HG03378 (cell line): ENCODE data around the gene PTGER1.

ENCODE experiments used
- ATAC-seq: cut with Tn5 transposase; IDR thresholded peaks from one replicate; pipeline ENCODE4 v1.9.1; 2021; ENCODE audit warnings: mild to moderate bottlenecking, moderate library complexity; ENCODE audit not compliant: unreplicated experiment

The PTGER1 gene

DNA sequence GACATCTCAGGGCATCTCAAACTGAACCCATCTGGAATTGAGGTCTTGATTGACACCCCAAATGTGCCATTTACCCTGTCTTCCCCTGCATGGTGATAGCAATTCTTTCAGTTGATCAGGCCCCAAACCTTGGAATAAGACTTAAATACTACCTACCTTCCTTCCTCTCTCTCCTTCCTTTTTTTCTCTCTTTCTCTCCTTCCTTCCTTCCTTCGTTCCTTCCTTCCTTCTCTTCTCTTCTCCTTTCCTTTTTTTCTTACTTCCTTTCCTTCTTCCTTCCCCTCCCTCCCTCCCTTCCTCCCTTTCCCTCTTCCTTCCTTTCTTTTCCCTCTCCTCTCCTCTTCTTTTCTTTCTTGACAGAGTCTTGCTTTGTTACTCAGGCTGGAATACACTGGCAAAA is 28.1 kb upstream of the PTGER1 start:
- no peak for ATAC-seq

DNA sequence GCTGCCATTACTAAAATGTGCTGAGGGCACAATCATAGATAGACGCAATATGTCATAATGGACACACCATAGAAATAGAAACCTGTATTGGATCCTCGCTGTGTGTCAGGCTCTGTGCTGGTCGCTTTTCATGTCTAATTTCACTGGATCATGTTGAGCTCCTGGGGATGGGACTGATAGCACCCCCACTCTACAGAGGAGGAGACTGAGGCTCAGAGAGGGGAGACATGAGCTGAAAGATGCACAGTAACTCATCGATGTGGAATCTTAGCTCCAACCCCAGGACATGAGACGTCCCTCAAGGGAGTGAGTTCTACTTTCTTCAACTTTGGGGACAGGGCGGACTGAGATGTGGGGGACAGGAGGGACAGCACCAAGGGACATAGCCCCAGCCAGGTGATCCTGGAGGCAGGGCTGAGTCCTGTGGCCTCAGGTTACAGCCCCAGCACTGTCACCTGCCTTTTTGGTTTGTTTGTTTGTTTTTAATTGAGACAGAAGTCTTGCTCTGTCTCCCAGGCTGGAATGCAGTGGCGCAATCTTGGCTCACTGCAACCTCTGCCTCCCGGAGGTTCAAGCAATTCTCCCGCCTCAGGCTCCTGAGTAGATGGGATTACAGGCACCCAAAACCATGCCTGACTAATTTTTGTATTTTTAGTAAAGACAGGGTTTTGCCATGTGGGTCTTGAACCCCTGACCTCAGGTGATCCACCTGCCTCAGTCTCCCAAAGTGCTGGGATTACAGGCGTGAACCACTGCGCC is 27.4 kb upstream of the PTGER1 start:
- ATAC-seq: no peak

DNA sequence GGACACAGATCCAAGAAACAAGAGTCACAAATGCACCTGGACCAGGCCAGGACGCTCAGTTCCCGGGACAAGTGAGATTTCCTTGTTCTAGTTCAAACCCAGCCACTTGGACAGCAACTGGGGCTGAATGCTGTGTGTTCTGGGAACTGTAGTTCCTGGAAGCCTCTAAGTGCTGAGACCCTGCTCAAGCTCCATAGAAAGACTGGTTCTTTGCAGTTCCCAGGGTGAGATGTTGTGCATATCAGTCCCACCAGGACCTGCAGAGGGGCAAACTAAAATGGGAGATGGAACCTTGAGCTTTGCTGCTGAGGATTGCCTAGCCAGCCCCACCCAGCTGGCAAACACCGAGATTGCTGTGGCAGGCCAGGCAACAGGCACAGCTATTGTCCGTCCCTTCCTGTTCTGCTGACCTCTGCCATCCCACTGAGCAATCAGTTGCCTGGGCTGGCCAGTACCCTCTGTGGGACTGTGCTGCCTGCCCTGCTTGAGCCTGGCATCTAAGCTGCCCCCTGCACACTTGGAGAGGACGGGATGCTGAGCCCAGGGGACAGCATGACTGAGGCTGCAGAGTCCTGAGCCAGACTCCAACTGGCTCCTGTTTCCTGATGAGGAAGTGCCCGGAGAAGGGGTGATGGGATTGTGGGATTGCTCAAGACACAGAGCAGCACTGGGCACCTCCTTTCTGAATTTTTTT is 22.2 kb upstream of the PTGER1 start:
- no peak for ATAC-seq

DNA sequence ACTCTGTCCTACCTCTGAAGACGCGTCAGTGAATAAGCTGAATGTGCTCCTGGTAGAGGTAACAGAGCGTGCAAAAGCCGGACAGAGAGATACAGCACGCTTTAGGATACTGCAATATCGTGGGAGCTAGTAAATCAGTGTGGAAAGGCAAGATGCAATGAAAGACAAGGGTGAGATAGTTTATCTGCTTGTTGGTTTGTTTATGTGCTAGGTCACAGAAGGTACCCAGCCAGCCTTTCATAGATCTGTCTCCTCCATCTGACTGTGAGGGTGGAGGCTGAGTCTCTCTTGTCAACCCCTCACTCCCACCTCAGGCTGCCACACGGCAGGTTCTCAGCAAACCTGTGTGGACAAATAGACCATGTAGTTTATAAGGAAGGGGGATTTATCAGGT is 21.7 kb upstream of the PTGER1 start:
- no peak for ATAC-seq

DNA sequence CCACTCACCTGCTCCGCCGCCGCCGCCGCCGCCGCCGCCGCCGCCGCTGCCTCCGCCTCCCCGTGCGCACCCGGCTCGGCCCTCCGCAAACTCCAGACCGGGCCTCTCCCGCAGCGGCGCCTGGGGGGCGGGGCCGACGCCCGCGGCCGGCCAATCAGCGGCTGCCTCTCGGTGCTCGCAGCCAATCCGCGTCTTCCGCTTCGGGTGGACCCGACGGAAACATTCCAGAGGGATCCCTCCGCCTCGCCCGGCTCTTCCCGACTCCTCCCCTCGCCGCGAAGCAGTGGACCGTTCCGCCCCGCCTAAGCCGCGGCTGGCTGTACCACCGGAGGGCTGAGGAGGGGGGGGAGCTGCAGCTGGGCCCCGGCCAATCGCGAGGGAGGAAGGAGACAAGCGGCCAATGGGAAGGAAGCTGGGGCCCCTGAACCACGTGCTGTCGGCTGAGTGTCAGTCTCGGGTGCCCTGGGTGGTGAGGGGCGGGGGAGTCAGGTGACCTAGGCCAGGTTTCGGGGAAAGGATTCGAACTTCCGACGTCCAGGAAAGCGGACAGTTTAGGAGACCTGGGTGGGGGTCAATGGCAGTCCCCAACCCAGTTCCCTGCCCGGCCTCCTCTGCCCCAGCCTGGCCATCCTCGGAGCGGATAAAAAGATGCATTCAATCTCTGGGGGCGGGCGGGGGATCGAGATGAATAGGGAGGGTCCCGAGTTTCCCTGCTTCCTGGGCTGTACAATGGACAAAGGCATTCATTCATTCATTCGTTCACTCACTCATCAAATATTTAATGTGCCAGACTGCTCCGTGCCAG is 21.1 kb upstream of the PTGER1 start, which contains the start of gene GIPC1:
GIPC1 (minus strand) TSS at position 99 of the 805 bp plus-strand sequence. CDS start 13,151 bp downstream, outside the sequence.
- no peak for ATAC-seq

DNA sequence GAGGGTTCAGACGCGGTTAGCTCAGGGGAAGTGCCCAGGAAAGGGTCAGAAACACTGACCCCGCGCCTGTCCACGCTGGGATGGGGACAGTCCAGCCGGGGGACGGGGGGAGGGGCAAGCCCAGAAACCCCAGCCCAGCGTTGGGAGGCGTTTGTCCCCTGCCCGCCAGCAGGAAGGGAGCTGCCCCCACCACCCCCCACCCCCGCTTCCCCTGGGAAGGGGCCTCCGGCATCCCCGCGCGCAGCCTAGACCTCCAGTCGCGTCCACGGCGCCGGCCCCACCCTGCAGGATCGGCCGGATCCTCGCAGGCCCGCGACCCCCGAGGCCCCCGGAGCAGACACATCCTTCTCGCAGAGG is 20.5 kb upstream of the PTGER1 start:
- no peak for ATAC-seq

DNA sequence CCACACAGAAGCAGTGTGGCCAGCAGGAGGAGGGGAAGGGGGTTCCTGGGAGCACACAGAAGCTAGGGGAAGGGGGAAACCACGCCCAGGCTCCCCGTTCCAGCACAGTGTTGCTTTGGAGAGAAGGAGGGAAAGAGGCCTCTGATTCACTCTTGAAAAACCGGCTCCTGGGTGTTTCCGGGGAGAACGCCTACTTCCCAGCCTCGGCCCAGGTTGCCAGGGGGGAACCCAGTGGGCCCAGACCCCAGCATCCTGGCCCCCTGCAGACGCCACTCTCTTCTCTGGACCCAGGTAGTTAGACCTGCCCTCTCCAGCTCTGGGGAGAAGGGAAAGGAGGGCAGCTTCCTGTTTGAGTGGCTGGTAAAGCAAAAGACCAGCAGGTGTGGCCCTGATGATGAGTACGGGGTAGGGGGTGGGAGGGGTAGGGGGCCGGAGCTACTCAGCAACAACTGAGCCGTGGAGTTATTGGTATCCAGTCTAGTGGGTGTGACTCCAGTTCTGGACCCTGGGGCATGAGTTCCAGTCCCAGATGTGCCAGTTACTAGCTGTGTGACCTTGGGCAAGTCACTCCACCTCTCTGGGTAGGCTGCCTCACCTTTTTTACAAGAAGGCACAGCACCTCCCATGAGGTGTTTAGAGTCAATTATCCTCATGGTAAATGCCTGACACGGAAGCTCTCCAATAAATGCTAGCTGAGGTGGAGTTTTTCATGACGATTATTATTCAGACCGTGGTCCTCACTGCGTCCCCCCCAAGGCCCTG is 19.9 kb upstream of the PTGER1 start:
- no peak for ATAC-seq

DNA sequence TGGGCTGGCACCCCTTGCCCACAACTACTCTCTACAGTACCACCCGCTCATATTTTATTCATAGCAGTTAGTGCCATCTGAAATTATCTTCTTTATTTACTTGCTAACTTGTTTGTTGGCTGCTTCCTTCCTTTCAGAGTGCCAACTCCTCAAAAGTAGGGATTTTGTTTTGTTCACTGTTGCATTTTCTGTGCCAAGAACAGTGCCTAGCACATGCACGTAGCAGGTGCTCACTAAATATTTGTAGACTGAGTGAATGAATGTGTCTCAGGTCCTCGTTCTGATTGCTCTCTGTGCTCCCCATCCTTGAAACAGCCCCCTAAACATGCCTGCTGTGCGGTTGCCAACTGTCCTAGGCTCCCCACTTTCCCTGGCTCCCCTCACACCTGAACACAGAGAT is 19.3 kb upstream of the PTGER1 start:
- ATAC-seq: no peak

DNA sequence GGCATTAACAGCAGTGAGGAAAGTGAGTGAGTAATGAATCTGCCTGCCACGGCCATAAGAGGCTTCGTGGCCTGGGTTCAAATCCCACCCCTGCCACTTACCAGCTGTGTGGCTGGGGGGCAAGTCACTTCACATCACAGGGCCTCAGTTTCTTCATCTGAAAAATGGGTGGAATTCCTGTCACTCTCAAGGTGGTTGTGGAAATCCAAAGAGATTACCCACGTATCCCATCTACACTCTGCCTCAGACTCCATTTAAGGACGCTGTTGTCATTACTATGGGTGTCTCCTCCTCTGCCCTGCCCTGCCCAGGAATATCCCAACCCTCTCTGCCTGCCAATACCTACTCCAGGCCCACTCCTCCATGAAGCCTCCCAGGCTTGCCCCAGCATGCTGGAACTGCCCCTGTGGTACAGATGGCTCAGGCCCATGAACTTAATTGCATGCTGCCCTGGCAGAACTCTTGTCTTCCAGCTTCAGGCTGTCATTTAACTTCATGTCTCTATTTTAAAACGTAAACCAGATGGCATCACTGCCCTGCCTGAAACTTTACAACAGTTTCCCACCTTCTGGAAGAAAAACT is 17.7 kb upstream of the PTGER1 start:
- no peak for ATAC-seq

DNA sequence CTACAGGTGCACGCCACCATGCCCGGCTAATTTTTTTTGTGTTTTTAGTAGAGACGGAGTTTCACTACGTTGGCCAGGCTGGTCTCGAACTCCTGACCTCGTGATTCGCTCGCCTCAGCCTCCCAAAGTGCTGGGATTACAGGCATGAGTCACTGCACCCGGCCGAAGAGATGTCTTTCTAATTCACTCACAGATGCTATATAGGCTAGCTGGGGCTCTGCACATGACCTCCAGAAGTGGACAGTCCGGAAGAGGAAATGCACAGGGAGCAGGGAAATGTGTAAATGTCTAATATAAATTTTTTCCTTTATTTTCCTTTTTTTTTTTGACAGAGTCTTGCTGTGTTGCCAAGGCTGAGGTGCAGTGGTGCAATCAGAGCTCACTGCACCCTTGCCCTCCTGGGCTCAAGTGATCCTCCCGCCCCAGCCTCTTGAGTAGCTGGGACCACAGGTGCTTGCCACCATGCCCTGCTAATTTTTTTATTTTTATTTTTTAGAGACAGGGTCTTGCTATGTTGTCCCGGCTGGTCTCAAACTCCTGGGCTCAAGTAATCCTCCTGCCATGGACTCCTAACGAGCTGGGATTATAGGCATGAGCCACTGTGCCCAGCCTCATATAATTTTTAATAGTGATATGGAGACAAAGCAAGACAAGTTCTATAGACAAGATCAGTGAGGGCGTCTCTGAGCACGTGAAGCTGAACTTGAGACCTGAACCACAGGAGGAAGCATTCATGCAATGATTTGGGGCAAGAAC is 12.4 kb upstream of the PTGER1 start:
- no peak for ATAC-seq

DNA sequence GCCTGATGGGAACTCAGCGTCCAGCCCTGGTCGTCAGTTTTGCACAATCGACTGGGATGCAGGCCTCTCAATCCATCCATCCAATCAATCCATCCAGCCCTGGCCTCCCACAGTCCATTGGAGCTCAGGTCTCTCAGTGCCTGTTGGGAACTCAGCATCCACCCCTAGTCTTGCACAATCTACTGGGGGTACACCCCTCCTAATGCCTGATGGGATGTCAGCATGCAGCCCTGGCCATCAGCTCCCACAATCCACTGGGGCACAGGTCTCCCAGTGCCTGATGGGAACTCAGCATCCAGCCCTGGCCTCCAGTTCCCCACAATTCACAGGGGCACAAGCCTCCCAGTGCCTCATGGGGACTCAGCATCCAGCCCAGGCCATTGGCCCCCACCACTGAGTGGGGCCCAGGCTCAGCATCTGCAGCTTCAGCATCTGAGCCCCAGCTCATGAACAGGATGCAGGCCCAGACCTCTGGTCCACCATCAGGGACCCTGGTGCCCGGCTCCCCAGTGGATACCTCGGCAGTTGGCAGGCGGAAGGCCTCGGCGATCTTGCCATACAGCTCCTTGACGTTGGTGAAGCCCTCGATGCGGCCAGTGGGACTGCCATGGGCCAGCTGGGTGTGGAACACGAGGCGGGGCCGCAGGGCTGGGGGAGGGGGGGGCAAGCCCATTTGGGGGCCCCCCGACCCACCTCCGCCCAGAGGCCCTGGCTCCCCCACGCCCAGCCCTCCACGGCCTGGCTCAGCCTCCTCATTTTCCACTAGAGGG is 7.2 kb upstream of the PTGER1 start:
- ATAC-seq: no peak

DNA sequence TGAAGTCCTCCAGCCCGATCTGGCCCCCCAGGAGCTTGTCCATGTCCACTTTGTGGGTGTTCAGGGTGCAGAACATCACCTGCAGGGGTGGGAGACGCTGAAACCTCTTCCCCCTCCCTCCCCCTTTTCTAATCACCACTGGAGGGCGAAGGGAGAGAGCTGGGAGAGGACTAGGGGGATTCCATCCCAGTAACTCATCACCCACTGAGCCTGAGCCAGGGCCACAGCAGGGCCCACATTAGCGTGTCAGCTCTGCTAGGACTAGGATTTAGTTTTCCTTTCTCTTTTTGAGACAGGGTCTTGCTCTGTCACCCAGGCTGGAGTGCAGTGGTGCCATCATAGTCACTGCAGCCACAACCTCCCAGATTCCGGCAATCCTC is 5.5 kb upstream of the PTGER1 start:
- ATAC-seq: no peak

DNA sequence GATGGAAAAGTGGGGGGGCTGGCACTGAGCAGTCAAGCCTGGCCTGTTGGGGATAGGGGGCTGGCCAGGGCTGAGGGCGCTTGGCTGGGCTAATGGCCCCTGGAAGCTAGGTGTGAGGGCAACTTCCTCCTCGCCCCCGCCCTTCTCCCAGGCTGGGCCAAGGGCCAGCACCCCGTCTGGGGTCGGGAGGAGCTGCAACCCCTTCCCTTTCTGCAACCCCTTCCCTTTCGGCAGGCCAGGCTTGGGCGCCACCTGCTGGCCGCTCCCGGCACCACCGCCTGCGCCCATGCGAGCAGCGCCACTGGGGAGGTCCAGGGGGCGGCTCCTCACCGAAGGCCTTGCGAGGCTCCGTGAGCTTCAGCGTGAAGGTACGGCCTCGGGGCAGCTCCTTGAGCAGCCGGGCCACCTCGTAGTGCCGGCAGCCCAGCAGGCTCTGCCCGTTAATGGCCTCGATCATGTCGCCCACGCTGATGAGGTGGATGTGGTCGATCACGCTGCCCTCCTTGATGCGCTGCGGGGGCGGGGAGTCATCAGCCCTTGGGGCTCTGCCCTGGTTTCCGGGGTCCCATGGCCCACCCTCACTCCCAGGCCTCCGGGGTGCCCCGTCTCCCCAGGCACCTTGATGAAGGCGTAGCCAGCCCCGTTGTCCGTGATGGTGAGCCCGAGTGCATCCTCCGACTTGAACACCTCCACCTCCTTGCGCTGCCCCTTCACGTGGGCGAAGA is 5.0 kb upstream of the PTGER1 start:
- no peak for ATAC-seq

DNA sequence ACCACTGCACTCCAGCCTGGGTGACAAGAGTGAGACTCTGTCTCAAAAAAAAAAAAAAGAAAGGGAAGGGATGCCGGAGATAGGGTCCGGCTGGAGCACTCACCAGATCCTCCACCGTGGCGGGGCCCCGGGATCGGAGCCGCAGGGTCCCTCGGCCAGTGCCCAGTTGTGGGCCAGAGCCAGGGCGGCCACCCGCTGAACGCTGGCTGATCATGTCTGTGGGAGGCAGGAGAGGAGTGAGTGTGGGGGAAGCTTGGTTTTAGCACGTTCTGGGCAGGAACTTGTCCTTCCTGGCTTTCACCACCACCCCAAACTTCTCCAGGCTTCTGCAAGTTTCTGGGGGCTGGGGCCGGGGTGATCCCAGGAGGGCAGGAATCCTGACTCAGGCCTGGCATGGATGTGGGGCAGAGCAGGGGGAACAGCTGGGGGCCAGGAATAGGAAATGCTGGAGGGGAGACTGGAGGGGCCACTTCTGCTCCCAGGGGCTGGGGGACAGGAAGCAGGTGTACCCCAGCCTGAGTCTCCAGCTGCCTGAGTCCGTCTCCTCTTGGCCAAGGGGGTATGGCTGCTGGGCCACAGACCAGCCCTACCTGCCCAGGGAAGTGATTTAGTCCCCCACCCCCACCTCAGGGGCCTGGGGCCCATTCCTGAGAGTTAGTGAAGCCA is 4.3 kb upstream of the PTGER1 start:
- ATAC-seq: no peak

DNA sequence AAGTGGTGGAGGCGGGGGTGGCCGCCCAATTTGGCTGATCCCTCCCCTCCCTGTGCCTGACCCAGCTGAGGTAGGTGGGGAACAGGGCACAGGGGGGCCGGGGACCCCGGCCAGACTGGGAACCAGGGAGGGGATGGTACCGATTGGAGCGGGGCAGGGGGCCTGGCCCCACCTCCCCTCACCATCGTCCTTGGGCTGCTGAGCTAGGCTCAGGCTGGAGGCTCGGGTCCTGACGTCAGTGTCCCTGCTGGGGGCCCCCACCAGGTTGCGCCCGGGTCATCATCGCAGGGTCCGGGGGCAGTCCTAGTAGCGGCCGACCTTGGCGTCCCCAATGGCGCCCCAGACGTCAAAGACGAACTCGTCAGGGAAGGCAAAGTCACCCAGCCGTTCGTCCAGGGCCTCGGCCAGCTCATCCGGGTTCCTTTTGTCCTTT is 3.0 kb upstream of the PTGER1 start:
- ATAC-seq: no peak

DNA sequence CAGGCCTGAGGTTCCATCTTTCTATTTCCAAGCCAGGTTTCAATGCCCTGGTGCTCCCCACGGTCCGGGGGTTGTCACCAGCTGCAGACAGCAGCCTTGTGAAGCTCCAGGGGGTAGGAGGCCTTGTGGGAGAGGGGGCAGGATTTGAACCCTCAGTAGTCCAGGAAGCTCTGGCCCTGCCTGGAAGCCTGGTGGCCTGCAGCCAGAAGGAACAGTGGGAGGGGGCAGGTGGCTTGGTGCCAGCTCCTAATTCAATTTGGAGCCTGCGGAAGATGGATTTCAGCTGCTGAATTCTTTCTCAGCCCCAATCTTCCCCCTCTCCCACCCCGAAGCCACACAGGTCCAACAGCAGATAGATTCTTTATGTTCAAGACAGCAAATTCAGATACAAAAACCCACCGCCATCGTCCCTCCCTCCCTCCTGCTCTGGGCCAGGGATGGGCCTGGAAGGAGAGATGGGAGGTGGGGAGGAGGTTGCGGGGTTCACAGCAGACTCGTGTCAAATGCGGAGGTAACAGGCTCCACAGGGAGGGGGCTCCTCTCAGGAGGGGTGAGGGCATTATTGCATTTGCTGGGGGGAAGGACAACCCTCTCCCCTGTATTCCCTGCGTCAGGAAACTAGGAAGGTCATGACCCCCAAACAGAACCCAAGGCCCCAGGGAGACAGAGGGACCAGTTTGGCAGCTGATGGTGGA is 2.4 kb upstream of the PTGER1 start:
- ATAC-seq: no peak

DNA sequence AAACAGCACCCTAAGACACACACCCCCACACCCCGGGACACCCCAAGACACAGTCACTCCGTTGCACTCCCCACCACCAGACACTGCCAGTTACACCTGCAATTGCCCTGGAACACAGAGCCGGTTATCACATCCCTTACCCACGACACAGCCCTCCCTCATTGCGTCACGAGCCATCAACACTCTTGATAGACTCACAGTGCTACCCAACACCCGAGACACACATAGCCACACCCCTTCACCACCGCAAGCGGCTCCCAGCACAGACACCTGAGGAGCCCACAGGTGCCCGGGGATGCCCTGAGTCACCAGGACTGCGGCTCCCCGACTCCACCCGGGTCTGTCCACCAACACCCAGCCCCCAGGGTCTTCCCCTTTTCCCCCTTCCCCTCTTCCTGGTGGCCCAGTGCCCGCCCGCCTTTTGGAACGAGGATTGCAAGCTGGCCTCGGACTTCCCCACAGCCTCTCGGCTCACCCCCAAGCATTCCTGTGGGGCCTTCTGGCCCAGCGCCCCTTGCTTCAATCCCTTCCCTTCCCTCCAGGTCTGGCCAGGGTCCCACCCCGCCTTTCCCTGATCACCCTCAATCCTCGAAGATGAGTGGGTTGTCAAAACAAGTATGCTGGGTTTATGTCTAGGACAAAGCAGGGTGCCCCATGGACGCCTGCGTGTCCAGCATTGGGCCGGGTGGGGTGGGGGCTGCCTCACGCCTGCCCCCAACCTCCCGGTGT is 1.7 kb upstream of the PTGER1 start:
- no peak for ATAC-seq
